SHP77 treated with DMSO at 0.1 percent for 48 hours (cell line): ENCODE results near the gene SP5.
"Not testable (repeated sequence)": the region's sequence is repeated elsewhere in the genome, so short reads cannot be mapped to it uniquely, and the experiment has no call there.

ENCODE experiments used
- DNase-seq: peaks from one replicate; lab custom pipeline; 2025; lab: John Stamatoyannopoulos, UW

The SP5 gene

GRCh38 chr2:170715062-170715931, at the start of gene SP5:
Gene SP5, plus strand, starts transcription at chr2:170715337. Its CDS starts 176 bp downstream, at chr2:170715513.
- no peak for DNase-seq

DNA sequence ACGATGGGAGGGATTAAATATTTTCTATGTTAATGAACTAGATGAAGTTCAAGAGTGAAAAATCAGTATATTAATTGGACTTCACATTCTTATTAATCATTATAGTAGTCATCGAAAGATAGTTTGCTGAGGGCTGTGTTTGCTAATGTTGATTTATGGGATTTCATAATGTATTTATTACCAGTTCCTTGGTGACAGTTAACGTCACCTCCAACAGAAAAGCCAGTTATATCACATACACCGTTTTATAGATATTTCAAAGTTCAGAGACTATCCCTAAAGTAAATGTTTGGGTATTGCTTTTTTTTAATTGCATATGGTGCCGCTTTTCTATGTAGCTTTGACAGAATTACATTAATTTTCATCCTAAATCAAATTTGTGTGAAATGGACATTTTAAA, 49.4 kb upstream of the SP5 start:
- DNase-seq = no peak

DNA sequence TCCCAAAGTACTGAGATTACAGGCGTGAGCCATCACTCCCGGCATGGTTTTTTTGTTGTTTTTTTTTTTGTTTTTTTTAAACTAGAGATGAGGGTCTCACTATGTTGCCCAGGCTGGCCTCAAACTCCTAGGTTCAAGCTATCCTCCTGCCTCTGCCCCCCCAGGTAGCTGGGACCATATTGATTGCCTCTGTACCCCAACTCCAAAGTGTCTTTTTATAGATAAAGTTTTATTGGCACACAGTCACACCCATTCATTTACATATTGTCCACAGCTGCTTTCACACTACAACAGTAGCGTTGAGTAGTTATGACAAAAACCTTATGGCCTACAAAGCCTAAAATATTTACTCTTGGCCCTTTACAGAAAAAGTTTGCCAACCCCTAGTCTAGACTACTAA, 45.2 kb upstream of the SP5 start:
- no peak for DNase-seq

DNA sequence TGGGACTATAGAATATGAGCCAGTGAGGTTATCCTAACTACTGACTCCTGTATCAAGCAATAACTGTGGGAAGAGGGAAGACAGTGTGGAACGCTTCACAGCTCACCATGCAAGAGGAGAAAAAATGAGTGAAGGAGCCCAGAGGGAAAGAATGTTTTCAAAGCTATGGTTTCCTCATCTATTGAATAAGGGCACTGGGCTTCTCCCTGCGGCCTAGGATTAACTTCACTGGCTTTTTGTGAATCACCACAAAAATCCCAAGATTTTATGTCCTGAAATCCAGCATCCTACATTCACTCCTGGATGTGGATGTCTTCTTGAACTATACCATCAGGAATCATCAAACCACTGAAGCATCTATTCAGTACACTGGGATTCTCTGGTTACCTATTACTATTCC, 44.5 kb upstream of the SP5 start:
- no peak for DNase-seq

DNA sequence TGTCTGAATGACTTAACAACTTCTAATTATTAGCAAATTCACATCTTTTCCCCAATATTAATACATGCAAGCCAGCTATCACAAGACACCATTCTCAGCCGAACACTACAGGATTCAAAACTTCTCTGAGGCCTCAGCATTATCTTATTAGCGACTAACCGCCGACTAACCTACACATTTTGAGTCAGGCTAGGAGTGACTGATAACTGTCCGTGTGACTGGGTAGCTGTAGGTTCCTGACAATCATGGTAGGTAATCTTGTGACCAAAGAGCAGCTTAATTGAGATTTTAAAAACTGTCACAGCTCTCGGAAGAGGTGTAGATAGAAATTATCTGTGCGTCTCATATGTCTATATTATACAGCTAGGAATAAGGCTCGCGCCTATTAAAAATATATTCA, 44.1 kb upstream of the SP5 start:
- DNase-seq = no peak

DNA sequence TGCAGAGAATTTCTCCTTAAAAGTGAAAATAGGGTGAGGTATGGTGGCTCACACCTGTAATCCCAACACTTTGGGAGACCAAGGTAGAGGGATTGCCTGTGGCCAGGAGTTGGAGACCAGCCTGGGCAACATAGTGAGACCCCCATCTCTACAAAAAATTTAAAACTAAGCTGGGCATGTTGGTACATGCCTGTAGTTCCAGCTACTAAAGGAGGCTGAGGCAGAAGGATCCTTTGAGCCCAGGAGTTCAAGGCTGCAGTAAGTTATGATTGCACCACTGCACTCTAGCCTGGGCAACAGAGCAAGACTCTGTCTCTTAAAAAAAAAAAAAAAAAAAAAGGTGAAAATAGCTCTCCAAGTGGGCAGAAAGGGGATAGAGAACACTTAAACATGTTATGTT, 40.9 kb upstream of the SP5 start:
- DNase-seq = not testable (repeated sequence)

GRCh38 chr2:170675701-170676100, 39.4 kb upstream of the SP5 start:
- no peak for DNase-seq

- no peak for DNase-seq
Measured at GRCh38 chr2:170679607-170680079, 35.5 kb upstream of the SP5 start.

DNA sequence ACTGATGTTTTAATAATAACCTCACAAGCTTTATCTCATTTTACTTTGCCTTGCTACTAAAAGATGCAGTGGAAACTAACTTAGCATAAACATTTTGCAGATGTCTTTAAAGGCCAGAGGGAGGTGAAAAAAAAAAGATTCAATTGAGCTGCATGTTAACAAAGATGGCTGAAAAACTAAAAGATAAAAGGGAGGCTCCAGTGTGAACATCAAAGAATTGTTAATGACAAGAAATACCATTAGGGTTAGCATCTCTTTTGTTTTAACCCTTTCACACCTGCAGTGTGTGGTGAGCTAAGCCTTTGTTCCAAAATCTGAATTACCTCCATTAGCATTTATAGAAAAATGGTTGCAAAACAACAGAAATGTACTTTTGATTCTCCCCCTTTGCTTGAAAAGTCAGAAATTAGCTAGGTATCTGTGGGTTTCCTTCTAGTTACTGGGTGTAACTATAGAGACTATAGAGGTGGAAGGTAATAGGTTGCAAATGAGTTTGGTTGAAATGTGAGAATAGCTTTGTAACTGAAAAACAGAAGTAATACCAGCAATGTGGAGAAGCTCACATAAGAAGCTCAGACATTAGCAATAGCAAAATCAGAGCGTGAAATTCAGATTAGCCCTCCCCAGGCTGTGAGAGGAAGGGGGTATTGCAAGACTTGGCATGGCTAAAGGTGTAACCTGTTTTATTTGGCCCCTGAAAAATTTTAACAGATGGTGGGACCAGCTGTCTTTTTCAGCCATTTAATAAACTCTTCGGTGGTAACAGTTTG, 34.8 kb upstream of the SP5 start:
- no peak for DNase-seq

- DNase-seq = no peak
Measured at GRCh38 chr2:170681311-170681710, 33.8 kb upstream of the SP5 start.

DNA sequence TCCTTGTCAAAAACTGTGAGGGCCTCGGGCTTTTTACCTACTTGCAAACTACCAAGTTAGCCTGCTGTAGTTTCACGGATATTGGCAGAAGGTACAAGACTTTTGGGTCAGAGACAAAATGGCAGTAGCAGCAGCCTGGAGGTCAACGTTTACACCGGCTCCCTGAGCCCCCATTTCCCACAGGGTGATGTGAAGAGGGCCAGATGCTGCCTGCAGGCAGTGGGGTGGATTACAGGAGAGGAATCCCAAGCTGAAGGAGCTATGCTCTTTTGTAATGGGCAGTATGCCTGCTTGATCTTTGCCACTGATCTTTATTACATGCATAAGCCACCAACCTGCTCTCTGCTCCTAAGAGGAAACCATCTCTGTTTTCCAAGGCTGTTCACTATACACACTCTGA, 29.5 kb upstream of the SP5 start:
- no peak for DNase-seq

DNA sequence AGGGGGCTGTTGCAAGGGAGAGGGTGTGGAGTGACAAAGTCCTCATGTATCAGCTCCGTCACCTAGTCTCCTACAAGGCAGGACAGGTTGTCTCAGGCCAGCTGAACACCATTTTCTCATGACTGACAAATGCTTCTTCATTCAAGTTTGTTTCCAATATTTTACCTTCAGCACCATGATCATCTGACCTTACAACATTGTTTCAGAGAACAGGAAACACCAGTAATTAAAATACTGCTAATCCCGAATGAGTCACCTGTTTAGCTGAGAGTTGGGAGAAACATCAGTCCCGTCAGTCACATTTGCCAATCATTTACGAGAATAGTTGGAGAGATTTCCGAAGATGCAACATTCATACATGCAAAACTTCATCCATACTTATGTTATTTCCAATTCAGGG, 25.7 kb upstream of the SP5 start:
- no peak for DNase-seq

GRCh38 chr2:170690640-170691039, 24.5 kb upstream of the SP5 start:
- no peak for DNase-seq

DNA sequence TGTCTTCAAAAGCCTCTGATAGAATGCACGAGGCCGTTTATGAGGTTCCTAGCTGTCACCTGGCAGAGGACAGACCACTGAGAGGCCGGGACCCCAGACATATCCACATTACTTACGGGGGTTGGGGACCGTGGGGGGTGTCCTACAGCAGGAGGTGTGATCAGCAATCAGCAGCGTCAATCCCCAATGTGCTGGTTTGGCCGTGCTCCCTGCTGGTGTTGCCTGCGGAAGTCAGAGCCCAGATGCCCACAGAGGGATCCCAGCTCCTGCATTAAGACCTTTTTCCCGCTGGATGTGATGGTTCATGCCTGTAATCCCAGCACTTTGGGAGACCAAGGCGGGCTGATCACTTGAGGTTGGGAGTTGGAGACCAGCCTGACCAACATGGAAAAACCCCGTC, 20.8 kb upstream of the SP5 start:
- no peak for DNase-seq

GRCh38 chr2:170695521-170696410, 19.4 kb upstream of the SP5 start:
- no peak for DNase-seq

DNA sequence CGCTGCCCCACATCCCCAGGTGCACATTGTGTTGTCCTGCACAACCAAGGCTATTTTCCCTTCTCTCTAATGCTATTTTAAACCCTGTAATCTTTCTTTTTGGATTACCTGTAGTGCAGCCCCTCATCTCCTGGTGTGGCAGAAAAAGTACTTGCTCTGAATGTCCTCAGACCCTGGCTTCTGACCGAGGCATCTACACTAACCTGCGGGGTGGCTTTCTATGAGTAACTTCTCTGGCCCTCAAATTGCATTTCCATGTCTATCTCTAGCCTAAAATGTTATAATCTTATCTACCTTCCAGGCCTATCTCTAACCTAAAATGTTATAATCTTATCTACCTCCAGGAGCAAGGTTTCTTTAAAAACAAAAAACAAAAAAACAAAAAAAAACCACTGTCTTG, 18.2 kb upstream of the SP5 start:
- DNase-seq = no peak

DNA sequence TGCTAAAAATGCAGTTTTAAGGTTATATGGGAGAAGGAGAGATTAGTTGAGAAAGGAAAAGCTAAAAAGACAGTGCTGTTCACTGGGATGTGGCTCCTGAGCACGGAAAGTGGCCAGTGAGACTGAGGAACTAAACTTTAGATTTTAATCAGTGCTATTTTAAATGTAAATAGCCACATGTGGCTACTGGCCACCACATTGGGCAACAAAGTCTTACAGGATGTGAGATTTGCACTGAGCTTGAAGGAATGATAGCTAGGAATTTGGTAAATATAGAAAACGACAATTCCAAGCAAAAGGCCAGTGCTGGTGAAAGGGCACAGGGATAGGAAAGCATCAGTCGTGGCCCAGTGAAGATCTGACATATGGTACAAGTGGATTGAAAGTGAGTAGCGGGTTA, 14.1 kb upstream of the SP5 start:
- DNase-seq = no peak

DNA sequence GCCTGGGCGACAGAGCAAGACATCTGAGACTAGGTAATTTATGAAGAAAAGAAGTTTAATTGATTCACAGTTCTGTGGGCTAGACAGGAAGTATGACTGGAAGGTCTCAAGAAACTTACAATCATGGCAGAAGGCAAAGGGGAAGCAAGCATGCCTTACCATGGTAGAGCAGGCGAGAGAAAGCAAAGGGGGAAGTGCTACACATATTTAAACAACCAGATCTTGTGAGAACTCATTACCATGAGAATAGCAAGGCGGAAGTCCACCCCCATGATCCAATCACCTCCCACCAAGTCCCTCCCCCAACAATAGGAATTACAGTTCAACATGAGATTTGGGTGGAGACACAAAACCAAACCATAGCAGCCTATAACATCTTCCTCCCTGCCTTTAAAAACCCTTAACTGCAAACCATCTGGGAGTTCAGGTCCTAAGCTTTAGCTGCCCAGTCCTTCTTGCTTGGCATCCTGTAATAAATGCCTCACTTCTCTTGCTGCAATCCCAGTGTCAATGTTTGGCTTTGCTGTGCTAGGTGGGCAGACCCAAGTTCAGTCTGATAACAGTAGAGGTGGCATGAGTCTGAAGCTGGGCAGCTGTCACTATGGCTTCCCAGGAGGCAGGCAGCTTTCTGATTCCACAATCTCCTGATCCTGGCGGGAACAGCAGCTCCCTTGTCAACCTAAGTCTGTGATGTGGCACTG, 11.2 kb upstream of the SP5 start:
- DNase-seq = no peak

- no peak for DNase-seq
Measured at GRCh38 chr2:170707821-170708795, 7.0 kb upstream of the SP5 start.

GRCh38 chr2:170710609-170710979, 4.5 kb upstream of the SP5 start:
- no peak for DNase-seq
